ENCODE measurements around the gene MOBP.

- TF ChIP-seq, protein P1, sequence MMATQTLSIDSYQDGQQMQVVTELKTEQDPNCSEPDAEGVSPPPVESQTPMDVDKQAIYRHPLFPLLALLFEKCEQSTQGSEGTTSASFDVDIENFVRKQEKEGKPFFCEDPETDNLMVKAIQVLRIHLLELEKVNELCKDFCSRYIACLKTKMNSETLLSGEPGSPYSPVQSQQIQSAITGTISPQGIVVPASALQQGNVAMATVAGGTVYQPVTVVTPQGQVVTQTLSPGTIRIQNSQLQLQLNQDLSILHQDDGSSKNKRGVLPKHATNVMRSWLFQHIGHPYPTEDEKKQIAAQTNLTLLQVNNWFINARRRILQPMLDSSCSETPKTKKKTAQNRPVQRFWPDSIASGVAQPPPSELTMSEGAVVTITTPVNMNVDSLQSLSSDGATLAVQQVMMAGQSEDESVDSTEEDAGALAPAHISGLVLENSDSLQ (IDR thresholded peaks at IDR 0.05), result no peak
- TF ChIP-seq FOXA1 (IDR thresholded peaks at IDR 0.05) (no peak), ZNF384 (IDR thresholded peaks at IDR 0.05) (no peak), HDGF (IDR thresholded peaks at IDR 0.05; ENCODE audit: borderline replicate concordance) (no peak), TARDBP (IDR thresholded peaks at IDR 0.05) (no peak), BHLHE40 (IDR thresholded peaks at IDR 0.05; ENCODE audit: borderline replicate concordance) (no peak), FOXK2 (IDR thresholded peaks at IDR 0.05) (no peak), SP1 (IDR thresholded peaks at IDR 0.05) (no peak), SUZ12 (IDR thresholded peaks at IDR 0.05) (no peak), FOXM1 (IDR thresholded peaks at IDR 0.05; ENCODE audit: borderline replicate concordance) (no peak), NFRKB (IDR thresholded peaks at IDR 0.05) (no peak), ARNT (IDR thresholded peaks at IDR 0.05) (no peak), L3MBTL2 (conservative IDR thresholded peaks at IDR 0.05) (no peak)
These were observed 32.3 kb upstream of the MOBP start for GRCh38 chr3:39435006-39435748.
